Choroid plexus epithelial cell (primary cell): ENCODE results near the gene CCDC116.
"Not testable (repeated sequence)": the region's sequence is repeated elsewhere in the genome, so short reads cannot be mapped to it uniquely, and the experiment has no call there.

Experiments
- DNase-seq: peaks from one replicate; pipeline ENCODE4 v3.0.0-alpha.2; 2010; ENCODE audit warnings: low read depth
- H3K4me3 ChIP-seq: 2 replicates; pipeline ENCODE4 v1.5.1; 2011; ENCODE audit warnings: low read depth, mild to moderate bottlenecking, control low read depth, low read length, moderate library complexity
- TF ChIP-seq, protein P1 (sequence below): conservative IDR thresholded peaks from 2 replicates; pipeline ENCODE4 v1.5.1; 2011; ENCODE audit warnings: low read depth, mild to moderate bottlenecking, control low read depth, inconsistent platforms, low read length, moderate library complexity

Gene CCDC116

DNA sequence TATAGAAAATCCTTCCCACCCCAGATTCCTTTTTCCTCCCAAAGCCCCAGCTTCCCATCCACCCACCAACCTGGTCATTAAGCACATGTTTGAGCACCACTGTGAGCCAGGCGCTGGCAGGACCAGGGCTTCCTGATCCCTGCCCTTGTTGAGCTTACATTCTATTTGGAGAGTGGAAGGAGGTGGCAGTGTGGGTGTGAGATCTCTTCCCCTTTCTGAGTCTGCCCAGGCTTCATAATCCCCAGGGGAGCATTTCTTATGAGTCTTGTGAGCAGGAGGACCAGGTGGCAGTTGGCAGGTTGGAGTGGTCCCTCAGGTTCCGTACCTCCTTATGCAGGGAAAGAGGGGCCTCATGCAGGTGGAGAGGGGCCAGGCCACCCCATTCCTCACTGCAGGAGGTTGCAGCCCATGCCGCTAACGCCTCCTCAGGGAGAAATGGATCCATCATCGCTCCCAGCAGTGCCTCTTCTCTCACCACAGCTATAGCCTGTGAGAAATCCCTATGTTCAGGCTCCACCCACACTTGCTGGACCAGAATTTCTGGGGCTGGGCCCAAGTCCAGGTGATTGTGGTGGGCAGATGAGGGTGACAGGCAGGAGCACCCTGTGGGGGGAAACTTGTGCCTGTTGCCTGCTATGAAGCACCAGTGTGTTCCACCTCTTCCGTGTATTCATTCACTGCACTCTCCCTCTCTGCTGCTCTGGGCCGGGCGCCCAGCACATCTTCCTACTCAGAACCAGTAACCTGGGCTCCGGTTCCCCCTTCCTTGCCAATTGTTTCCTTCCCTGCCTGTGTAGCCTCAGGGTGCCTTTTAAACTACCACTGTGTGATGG is 41.5 kb upstream of the CCDC116 start:
- no peak for DNase-seq
- H3K4me3 ChIP-seq, result no peak overlapping the region
- TF ChIP-seq, protein P1, sequence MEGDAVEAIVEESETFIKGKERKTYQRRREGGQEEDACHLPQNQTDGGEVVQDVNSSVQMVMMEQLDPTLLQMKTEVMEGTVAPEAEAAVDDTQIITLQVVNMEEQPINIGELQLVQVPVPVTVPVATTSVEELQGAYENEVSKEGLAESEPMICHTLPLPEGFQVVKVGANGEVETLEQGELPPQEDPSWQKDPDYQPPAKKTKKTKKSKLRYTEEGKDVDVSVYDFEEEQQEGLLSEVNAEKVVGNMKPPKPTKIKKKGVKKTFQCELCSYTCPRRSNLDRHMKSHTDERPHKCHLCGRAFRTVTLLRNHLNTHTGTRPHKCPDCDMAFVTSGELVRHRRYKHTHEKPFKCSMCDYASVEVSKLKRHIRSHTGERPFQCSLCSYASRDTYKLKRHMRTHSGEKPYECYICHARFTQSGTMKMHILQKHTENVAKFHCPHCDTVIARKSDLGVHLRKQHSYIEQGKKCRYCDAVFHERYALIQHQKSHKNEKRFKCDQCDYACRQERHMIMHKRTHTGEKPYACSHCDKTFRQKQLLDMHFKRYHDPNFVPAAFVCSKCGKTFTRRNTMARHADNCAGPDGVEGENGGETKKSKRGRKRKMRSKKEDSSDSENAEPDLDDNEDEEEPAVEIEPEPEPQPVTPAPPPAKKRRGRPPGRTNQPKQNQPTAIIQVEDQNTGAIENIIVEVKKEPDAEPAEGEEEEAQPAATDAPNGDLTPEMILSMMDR, result no peak

DNA sequence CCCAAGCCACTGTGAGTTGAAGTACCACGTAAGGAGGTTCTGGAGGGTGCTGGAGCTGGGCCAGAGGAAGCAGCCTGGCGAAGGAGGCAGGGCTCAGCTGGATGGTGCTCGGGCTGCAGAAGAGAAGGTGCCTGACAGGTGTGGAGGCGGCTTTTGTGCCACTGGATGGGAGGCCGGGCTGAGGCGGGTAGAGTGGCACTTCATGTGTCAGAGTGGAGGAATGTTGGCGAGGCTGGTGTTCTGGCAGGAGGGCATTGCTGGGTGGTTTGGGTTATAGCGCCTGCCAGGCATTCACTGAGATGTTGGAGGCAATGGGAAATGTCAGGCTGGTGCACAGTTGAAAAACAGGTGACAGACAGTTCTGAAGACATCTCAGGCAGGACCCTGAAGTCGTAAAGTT is 40.9 kb upstream of the CCDC116 start:
- TF ChIP-seq, protein P1, result no peak
- DNase-seq, result no peak
- H3K4me3 ChIP-seq, result no peak overlapping the region

DNA sequence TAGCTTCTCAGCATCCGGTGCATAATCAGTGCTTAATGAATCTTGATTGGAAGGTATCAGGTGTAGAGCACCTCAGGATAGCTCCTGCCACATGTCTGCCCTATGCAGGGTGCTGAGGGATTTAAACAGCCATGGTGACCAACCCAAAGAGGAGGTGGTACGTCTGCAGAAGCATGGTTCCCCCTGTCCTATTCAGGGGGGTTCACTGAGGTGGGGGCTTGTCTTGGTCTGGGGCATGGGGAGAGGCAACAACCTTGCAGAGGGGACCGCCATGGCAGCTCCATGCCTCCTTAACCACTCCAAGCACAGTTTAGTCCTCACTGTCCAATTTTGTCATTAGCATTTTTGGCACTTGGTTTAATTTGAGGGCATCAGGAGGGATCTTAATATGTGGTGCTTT is 40.1 kb upstream of the CCDC116 start:
- TF ChIP-seq, protein P1, result no peak
- no peak overlapping the region for H3K4me3 ChIP-seq
- no peak for DNase-seq

DNA sequence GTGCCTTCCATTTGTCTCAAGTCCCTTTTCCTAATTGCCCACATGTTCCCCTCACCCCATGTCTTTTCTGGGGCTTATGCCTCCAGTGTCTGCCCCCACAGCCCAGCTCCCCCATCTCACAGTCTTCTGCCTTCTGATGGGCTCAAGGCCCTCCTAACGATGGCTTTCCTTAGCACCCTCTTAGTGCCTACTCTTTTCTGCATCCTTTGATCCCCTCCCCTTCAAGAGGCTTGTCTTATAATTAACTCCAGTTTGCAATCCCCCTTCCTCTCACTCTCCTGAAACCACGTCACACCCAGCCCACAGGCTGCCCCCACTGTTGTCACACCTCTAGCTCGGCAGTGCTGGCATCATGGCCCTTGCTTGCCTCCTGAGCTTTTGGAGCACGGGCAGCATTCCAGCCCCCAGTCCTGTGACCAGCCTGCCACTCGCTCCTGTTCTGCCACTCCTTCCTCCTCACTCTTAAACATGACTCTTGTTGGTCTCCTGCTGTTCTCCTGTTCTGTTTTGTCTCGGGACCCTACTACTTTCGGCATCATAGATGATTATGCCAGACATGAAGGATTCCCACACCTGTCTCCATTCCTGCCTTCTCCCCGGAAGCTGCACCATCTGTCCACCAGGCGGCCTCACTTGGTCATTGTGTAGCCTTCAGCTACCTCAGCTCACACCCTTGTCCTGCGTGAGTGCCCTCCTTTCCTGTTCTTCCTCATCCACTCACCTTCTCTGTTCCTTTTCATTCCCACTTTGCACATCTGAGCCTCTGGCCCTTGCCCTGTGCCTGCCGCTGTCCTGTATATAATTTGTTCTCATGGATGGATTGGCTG is 38.9 kb upstream of the CCDC116 start:
- DNase-seq, result no peak
- H3K4me3 ChIP-seq, result no peak overlapping the region
- TF ChIP-seq, protein P1, result peak; percentile 55

DNA sequence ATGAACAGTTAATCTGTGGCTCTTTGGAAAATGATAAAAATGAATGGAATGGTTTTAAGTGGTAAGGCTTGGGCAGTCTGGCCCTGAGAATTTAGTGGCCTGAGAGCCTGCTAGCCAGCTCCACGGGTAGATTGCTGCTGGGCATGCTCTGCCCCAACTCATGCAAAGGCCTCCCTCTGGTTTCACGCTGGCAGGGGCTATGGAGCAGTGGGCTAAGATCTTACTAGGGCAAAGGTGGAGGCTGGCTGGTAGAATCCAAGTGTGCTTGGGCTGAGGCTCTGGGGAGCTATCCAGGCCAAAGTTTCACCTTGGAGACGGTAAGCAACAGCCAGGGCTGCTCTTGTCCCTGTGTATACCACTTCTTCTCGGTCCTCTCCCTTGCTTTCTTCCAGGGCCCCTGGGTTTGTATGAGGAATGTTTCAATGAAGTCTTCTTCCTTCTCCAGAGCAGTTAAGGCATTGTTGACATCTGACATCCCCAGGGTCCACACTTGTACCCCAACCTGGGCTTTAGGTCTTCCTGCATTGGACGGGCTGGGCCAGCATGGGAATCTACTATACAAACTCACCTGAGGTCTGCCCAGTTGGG is 37.6 kb upstream of the CCDC116 start:
- TF ChIP-seq, protein P1, result no peak
- no peak overlapping the region for H3K4me3 ChIP-seq
- no peak for DNase-seq

DNA sequence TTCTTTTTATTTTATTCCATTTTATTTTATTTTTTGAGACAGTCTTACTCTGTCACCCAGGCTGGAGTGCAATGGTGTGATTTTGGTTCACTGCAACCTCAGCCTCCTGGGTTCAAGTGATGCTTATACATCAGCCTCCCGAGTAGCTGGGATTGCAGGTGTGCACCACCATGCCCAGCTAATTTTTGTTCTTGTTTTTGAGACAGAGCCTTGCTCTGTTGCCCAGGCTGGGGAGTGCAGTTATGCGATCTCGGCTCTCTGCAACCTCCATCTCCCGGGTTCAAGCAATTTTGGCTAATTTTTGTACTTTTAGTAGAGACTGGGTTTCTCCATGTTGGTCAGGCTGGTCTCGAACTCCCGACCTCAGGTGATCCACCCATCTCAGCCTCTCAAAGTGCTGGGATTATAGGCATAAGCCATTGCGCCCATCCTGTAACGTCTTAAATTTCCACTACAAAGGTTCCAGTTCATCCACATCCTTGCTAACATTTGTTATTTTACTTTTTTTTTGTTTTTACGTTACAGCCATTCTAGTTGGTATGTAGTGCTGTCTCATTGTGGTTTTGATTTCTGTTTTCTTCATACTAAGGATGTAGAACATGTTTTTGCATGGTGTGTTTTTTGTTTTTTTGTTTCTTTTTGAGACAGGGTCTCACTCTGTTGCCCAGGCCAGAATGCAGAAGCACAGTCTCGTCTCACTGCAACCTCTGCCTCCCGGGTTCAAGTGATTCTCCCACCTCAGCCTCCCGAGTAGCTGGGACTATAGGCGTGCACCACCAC is 36.0 kb upstream of the CCDC116 start:
- H3K4me3 ChIP-seq, DNase-seq: not testable (repeated sequence)

DNA sequence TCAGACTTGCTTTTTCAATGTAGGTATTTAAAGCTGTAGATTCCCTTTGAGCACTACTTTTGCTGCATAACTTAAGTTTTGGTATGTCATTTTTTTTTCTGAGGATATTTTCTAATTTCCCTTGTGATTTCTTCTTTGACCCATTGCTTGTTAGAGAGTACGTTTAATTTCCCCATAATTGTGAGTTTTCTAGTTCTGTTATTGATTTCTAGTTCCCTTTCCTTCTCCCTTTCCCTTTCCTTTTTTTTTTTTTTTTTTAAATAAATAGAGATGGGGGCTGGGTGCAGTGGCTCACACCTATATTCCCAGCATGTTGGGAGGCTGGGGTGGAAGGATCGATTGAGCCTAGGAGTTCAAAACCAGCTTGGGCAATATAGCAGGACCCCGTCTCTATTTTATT is 34.3 kb upstream of the CCDC116 start:
- DNase-seq, result no peak
- no peak overlapping the region for H3K4me3 ChIP-seq
- TF ChIP-seq, protein P1, result no peak
